ENCODE data around the gene SERPINA3. TPM values are rescaled to one million over a fixed set of nuclear protein-coding genes. Genes with fewer than 3 reads are reported as not detected.

Gene SERPINA3
- total RNA-seq, 4 donors from 2014 or later: 3.3 to 223 (median 54.8) TPM

GRCh38 chr14:94615823-94616570 lies 3.8 kb downstream of the SERPINA3 start:
- H3K36me3 ChIP-seq: peaks cover 0 to 8% (median 0%) of the 10 kb centered on the region in 3 donors
- H3K4me3 ChIP-seq: peak overlapping the region in 2 of 4 donors; percentile 9 to 10
- 87 to 92% methylated on average over 7 to 8 of the region's 8 CpGs for WGBS, 2 donors

GRCh38 chr14:94617366-94617941 lies 5.3 kb downstream of the SERPINA3 start:
- H3K4me1 ChIP-seq: peaks cover 0 to 11% (median 0%) of the 10 kb centered on the region in 3 donors
- intact Hi-C loops (cut with DNase I): no loop called here
- no peak for DNase-seq
- H3K36me3 ChIP-seq: peaks cover 0 to 8% (median 0%) of the 10 kb centered on the region in 3 donors
- no peak overlapping the region for H3K4me3 ChIP-seq
- no peak overlapping the region for H3K27ac ChIP-seq
- 83 to 86% methylated on average over 5 of the region's 5 CpGs for WGBS, 2 donors
- H3K27me3 ChIP-seq: no peaks in the 10 kb centered on the region
- peaks cover 0 to 36% (median 17%) of the 10 kb centered on the region in 3 donors for H3K9me3 ChIP-seq
- TF ChIP-seq POLR2A (IDR thresholded peaks at IDR 0.05) (no peak), CTCF (IDR thresholded peaks at IDR 0.05) (no peak)

More at GRCh38 chr14:94615823-94616570, 3.8 kb downstream of the SERPINA3 start:
- peaks cover 0 to 36% (median 17%) of the 10 kb centered on the region in 3 donors for H3K9me3 ChIP-seq
- peaks cover 3 to 22% (median 3%) of the 10 kb centered on the region in 3 donors for H3K4me1 ChIP-seq
- no peak overlapping the region for H3K27ac ChIP-seq
- DNase-seq: no peak
- TF ChIP-seq CTCF (IDR thresholded peaks at IDR 0.05) (no peak), POLR2A (IDR thresholded peaks at IDR 0.05) (no peak)
- intact Hi-C loops (cut with DNase I): no loop called here
- H3K27me3 ChIP-seq: no peaks in the 10 kb centered on the region

- Histone ChIP-seq H3K36me3 (peaks cover 0 to 8% (median 0%) of the 10 kb centered on the region in 3 donors), H3K27ac (no peak overlapping the region), H3K4me1 (peaks cover 0 to 7% (median 0%) of the 10 kb centered on the region in 3 donors), H3K9me3 (peaks cover 0 to 36% (median 17%) of the 10 kb centered on the region in 3 donors), H3K4me3 (no peak overlapping the region), H3K27me3 (peaks cover 0 to 3% (median 0%) of the 10 kb centered on the region in 4 donors)
- TF ChIP-seq CTCF (IDR thresholded peaks at IDR 0.05) (no peak), POLR2A (IDR thresholded peaks at IDR 0.05) (no peak)
- intact Hi-C loops (cut with DNase I): no loop called here
- 88 to 99% methylated on average over 3 of the region's 3 CpGs for WGBS, 2 donors
- DNase-seq: no peak
Measured at GRCh38 chr14:94617988-94618822, 6.0 kb downstream of the SERPINA3 start.

- Histone ChIP-seq H3K9me3 (peaks cover 0 to 36% (median 17%) of the 10 kb centered on the region in 3 donors), H3K4me3 (no peak overlapping the region), H3K27ac (no peak overlapping the region), H3K36me3 (peaks cover 0 to 8% (median 0%) of the 10 kb centered on the region in 3 donors), H3K4me1 (no peaks in the 10 kb centered on the region), H3K27me3 (peaks cover 0 to 14% (median 0%) of the 10 kb centered on the region in 4 donors)
- TF ChIP-seq CTCF (IDR thresholded peaks at IDR 0.05) (no peak), POLR2A (IDR thresholded peaks at IDR 0.05) (no peak)
- DNase-seq: no peak
- intact Hi-C loops (cut with DNase I): no loop called here
- 66 to 69% methylated on average over 3 to 4 of the region's 6 CpGs for WGBS, 2 donors
Measured at GRCh38 chr14:94619297-94619696, 7.1 kb downstream of the SERPINA3 start.
